Subcutaneous abdominal adipose tissue (tissue), 5 donors: ENCODE results near the gene ZC3HAV1.

Experiments used
- H3K27ac ChIP-seq: one replicate; pipeline ENCODE4 v1.7.0; 2013; ENCODE audit warnings: low read depth, mild to moderate bottlenecking, inconsistent platforms, low read length, moderate library complexity
- H3K27me3 ChIP-seq, 5 donors: one replicate each; pipeline ENCODE4 v1.7.0; 2013; ENCODE audit warnings: low read length in 5 of 5, inconsistent platforms in 1 of 5; ENCODE audit not compliant: control insufficient read depth in 5 of 5, insufficient read depth in 4 of 5
- H3K36me3 ChIP-seq, 5 donors: one replicate each; pipeline ENCODE4 v1.7.0; 2013; ENCODE audit warnings: low read length in 5 of 5; ENCODE audit not compliant: control insufficient read depth in 5 of 5, insufficient read depth in 5 of 5
- H3K4me1 ChIP-seq, 5 donors: one replicate each; pipeline ENCODE4 v1.7.0; 2013; ENCODE audit warnings: low read length in 5 of 5, mild to moderate bottlenecking in 3 of 5, moderate library complexity in 1 of 5; ENCODE audit not compliant: control insufficient read depth in 5 of 5, insufficient read depth in 5 of 5
- H3K4me3 ChIP-seq, 5 donors: one replicate each; pipeline ENCODE4 v1.7.0; 2013; ENCODE audit warnings: low read length in 5 of 5, low read depth in 1 of 5
- H3K9ac ChIP-seq, 5 donors: one replicate each; pipeline ENCODE4 v1.7.0; 2013; ENCODE audit warnings: low read length in 5 of 5, mild to moderate bottlenecking in 4 of 5, moderate library complexity in 3 of 5
- H3K9me3 ChIP-seq, 5 donors: one replicate each; pipeline ENCODE4 v1.7.0; 2013; ENCODE audit warnings: low read length in 5 of 5; ENCODE audit not compliant: control insufficient read depth in 5 of 5
- donor health status: healthy.
- donor health status: healthy.
- donor health status: healthy.
- donor health status: healthy.
- donor health status: healthy.

ZC3HAV1 gene

DNA sequence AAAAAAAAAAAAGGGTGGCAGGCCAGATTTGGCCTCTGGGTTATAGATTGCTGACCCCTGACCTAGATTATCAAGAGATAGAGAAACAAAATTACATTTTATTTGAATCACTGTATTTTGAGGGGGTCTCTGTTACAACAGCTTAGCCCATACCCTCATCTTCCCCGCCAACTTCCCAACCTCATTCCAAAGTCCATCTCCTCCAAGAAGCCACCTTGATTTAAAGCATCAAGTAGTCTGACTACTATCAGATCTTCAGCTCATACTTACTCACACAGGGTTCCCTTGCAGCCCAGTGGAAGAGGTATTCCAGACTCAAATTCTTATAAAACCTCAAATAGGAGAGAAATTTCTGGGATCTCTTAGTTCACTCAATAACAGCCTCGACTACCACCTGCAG, 20.4 kb downstream of the ZC3HAV1 start:
- H3K36me3 ChIP-seq, result peaks cover 18 to 49% (median 39%) of the 10 kb centered on the region in 5 donors
- no peaks in the 10 kb centered on the region for H3K9me3 ChIP-seq
- peaks cover 0 to 17% (median 3%) of the 10 kb centered on the region in 5 donors for H3K4me1 ChIP-seq
- H3K27ac ChIP-seq, result no peak overlapping the region
- no peaks in the 10 kb centered on the region for H3K27me3 ChIP-seq
- no peak overlapping the region for H3K9ac ChIP-seq
- H3K4me3 ChIP-seq, result no peak overlapping the region

DNA sequence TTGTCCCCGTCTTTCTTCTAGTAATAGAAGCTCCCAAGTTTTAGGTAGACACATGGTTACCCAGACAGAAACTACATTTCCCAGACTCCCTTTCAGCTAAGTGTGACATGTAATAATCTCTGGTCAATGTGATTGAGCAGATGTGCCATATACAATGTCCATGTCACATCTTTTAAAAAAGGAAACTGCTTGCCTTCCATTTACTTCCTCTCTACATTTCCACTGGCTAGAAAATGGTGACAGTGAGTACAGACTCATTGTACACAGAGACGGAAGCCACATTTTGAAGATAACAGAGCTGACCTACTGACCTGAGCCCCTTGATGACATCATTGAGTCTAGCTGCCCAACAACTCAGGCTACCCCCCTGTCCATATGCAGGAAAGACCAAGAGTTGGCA, 21.3 kb downstream of the ZC3HAV1 start:
- peaks cover 0 to 14% (median 0%) of the 10 kb centered on the region in 5 donors for H3K4me1 ChIP-seq
- H3K4me3 ChIP-seq, result no peak overlapping the region
- H3K9me3 ChIP-seq, result no peaks in the 10 kb centered on the region
- H3K9ac ChIP-seq, result no peak overlapping the region
- H3K27me3 ChIP-seq, result no peaks in the 10 kb centered on the region
- H3K27ac ChIP-seq, result no peak overlapping the region
- peaks cover 19 to 57% (median 46%) of the 10 kb centered on the region in 5 donors for H3K36me3 ChIP-seq

DNA sequence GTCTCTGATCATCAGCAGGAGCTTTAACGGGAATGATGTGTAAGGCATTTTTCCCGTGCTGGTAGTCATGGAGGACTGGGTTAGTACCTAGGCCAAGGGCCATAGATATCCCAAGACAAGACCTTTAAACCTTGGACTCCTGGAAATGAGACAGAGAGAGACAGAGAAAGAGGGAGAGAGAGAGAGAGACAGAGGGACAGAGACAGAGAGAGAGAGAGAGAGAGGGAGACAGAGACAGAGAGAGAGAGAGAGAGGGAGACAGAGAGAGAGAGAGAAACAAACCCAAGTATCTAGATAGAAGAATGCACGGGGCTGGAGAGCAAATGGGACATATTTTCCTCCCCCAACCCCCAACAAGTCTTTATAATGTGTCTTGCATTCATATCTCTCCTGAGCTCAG, 22.3 kb downstream of the ZC3HAV1 start:
- H3K27me3 ChIP-seq, result no peaks in the 10 kb centered on the region
- no peak overlapping the region for H3K9ac ChIP-seq
- no peak overlapping the region for H3K27ac ChIP-seq
- H3K4me1 ChIP-seq, result peaks cover 0 to 7% (median 0%) of the 10 kb centered on the region in 5 donors
- H3K9me3 ChIP-seq, result no peaks in the 10 kb centered on the region
- H3K36me3 ChIP-seq, result peaks cover 29 to 67% (median 55%) of the 10 kb centered on the region in 5 donors
- no peak overlapping the region for H3K4me3 ChIP-seq

DNA sequence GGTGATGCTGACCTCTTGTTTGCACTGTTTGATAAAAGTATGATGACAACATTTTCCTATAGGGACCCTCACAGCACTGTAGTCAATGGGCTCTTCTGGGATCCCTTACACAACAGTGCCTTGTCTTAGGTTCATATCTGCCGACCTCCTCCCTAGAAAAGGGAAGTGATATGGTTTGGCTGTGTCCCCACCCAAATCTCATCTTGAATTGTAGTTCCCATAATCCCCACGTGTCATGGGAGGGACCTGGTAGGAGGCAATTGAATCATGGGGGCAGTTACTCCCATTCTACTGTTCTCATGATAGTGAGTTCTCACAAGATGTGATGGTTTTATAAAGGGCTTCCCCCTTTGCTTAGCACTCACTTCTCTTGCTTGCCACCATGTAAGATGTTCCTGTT, 23.1 kb downstream of the ZC3HAV1 start:
- no peak overlapping the region for H3K4me3 ChIP-seq
- H3K4me1 ChIP-seq, result peaks cover 0 to 5% (median 0%) of the 10 kb centered on the region in 5 donors
- H3K9me3 ChIP-seq, result no peaks in the 10 kb centered on the region
- H3K36me3 ChIP-seq, result peaks cover 29 to 67% (median 56%) of the 10 kb centered on the region in 5 donors
- no peaks in the 10 kb centered on the region for H3K27me3 ChIP-seq
- no peak overlapping the region for H3K9ac ChIP-seq
- H3K27ac ChIP-seq, result no peak overlapping the region

DNA sequence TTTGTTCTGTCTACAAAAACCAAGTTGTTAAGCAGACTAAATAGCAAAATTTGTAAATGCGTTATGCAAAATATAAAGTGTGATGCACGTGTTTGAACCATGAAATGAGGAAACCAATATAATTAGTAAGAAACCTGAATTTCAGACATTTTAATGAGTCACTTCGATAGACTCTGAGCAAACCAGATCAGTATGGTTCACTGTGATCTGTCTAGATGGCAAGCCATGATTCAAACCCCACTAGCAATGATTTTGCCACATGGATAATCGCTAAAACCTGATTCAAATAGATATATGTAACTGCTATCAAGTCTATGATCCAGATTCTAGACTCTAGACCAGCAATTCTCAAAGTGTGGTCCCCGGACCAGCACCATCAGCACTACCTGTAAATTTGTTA, 24.8 kb downstream of the ZC3HAV1 start:
- H3K4me1 ChIP-seq, result peaks cover 0 to 17% (median 0%) of the 10 kb centered on the region in 5 donors
- no peak overlapping the region for H3K27ac ChIP-seq
- H3K27me3 ChIP-seq, result no peaks in the 10 kb centered on the region
- H3K4me3 ChIP-seq, result no peak overlapping the region
- no peak overlapping the region for H3K9ac ChIP-seq
- H3K36me3 ChIP-seq, result peaks cover 41 to 84% (median 69%) of the 10 kb centered on the region in 5 donors
- H3K9me3 ChIP-seq, result no peaks in the 10 kb centered on the region

DNA sequence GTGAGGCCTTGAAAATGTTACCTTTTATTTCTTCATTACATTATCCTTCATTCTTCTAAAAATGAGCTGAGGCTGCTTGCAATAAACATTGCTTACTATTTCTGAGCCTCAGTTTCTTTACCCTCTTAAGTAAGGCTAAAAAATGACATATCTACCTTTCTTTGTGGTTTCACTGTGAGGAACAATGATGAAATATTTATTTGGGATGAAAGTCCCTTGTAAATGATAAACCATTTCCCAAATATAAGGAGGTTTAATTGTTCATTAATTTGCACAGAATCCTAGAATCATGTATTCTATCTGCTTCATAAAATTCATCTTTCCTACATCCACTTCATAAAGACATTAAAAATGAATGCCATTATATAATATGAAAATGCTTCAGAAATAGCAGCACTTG, 27.9 kb downstream of the ZC3HAV1 start:
- H3K4me3 ChIP-seq, result no peak overlapping the region
- H3K4me1 ChIP-seq, result peaks cover 0 to 23% (median 0%) of the 10 kb centered on the region in 5 donors
- no peaks in the 10 kb centered on the region for H3K27me3 ChIP-seq
- peaks cover 36 to 89% (median 67%) of the 10 kb centered on the region in 5 donors for H3K36me3 ChIP-seq
- no peak overlapping the region for H3K9ac ChIP-seq
- no peak overlapping the region for H3K27ac ChIP-seq
- H3K9me3 ChIP-seq, result no peaks in the 10 kb centered on the region

DNA sequence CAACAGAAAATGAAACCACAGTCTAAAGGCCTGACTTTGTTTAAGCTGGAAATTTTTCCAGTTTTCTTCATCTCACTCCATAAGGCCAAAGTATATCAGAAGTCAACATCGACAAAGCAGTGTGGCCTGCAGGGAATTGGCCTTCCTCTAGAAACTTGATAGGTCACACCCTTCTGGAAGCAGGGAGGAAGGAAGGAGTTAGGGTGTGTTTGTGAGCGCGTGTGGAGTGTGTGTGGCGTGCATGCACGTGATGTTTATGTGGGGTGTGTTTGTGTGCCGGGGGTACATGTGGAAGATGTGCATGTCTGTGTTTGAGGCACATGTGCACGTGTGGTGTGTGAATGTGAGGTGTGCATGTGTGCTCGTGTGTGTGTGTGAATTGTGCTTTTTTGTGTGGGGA, 28.6 kb downstream of the ZC3HAV1 start:
- Histone ChIP-seq H3K36me3 (peaks cover 34 to 90% (median 71%) of the 10 kb centered on the region in 5 donors), H3K4me3 (no peak overlapping the region), H3K9ac (no peak overlapping the region)

DNA sequence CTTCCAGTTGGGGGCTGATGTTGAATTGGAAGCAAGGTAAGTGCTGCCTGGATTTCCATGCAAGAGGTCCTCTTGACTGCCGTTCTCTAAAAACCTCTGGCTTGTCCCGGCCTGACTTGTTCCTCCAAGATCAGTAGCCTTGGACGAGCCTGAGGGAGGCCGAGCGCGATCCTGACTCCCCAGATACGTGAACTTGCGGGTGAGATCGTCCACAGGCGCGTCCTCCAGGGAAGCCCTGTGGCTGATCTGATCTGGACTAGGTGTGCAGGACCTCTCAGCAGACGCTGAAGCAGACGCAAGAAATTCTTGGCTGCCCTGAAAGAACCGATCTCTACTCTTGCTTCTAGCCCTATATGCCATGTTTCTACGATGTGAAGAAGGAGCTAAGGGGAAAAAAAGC, 29.7 kb downstream of the ZC3HAV1 start:
- no peaks in the 10 kb centered on the region for H3K9me3 ChIP-seq
- H3K27ac ChIP-seq, result no peak overlapping the region
- H3K4me3 ChIP-seq, result no peak overlapping the region
- H3K9ac ChIP-seq, result no peak overlapping the region
- no peaks in the 10 kb centered on the region for H3K27me3 ChIP-seq
- peaks cover 29 to 87% (median 72%) of the 10 kb centered on the region in 5 donors for H3K36me3 ChIP-seq
- peaks cover 0 to 24% (median 2%) of the 10 kb centered on the region in 5 donors for H3K4me1 ChIP-seq

More for the DNA sequence above, 28.6 kb downstream of the ZC3HAV1 start:
- no peaks in the 10 kb centered on the region for H3K27me3 ChIP-seq
- peaks cover 0 to 23% (median 0%) of the 10 kb centered on the region in 5 donors for H3K4me1 ChIP-seq
- H3K9me3 ChIP-seq, result no peaks in the 10 kb centered on the region
- no peak overlapping the region for H3K27ac ChIP-seq

DNA sequence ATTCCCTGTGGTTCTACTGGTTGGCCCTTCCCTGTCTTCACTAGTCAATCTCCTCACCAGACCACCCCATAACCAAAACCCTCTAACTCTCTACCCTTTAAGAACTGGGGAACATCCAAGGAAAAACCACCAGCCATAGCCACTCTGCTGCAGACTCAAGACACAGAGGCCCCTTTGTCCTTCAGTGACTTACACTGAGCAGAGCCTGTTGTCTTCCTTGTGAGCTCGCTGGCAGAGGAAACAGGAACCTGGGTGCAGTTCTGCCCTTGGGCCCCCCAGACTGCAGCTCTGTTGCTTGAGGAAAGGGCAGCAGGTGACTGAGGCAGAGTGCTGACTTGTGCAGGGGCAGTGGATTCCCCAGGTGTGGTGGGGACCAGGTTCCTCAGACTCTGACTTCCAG, 30.6 kb downstream of the ZC3HAV1 start:
- no peak overlapping the region for H3K9ac ChIP-seq
- H3K36me3 ChIP-seq, result peaks cover 20 to 77% (median 64%) of the 10 kb centered on the region in 5 donors
- no peak overlapping the region for H3K27ac ChIP-seq
- H3K27me3 ChIP-seq, result no peaks in the 10 kb centered on the region
- no peak overlapping the region for H3K4me3 ChIP-seq
- H3K9me3 ChIP-seq, result no peaks in the 10 kb centered on the region
- H3K4me1 ChIP-seq, result peaks cover 0 to 27% (median 3%) of the 10 kb centered on the region in 5 donors

DNA sequence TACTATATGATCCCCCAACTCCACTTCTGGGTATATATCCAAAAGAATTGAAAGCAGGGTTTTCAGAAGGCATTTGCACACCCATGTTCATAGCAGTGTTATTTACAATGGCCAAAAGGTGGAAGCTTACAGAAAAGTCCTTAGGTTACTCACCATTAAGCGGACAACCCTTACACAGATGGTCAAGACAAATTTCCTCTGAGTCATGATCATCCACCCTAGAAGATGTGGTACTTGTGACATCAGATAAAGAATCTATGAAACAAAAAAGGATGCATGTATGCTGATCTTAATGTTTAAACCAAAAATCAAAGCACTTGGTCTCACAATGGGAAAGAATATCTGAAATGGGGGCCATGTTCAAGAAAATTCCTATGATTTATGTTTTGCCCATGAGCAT, 31.1 kb downstream of the ZC3HAV1 start:
- H3K27ac ChIP-seq, result no peak overlapping the region
- H3K4me1 ChIP-seq, result peaks cover 0 to 27% (median 3%) of the 10 kb centered on the region in 5 donors
- peaks cover 20 to 77% (median 64%) of the 10 kb centered on the region in 5 donors for H3K36me3 ChIP-seq
- no peak overlapping the region for H3K4me3 ChIP-seq
- H3K27me3 ChIP-seq, result no peaks in the 10 kb centered on the region
- H3K9ac ChIP-seq, result no peak overlapping the region
- no peaks in the 10 kb centered on the region for H3K9me3 ChIP-seq
